GM12891 (cell line): ENCODE data around the gene PLXNC1.

Source experiments
- DNase-seq: peaks from one replicate; pipeline ENCODE4 v3.0.0; 2011; ENCODE audit warnings: low spot score; ENCODE audit not compliant: insufficient read length
- FAIRE-seq: peaks from 2 replicates; lab custom pipeline; 2011; peaks lifted over from hg19 to GRCh38; lab: Jason Lieb, UNC
- PAX5 ChIP-seq: IDR thresholded peaks from 2 replicates; pipeline ENCODE4 v1.6.1; 2011; ENCODE audit warnings: low read length, moderate library complexity, mild to moderate bottlenecking; ENCODE audit not compliant: insufficient read depth, severe bottlenecking
- POLR2A ChIP-seq: IDR thresholded peaks from 2 replicates; pipeline ENCODE4 v1.6.1; 2011; ENCODE audit warnings: low read depth, low read length, control low read depth
- POLR2AphosphoS5 ChIP-seq: IDR thresholded peaks from 2 replicates; pipeline ENCODE4 v1.6.1; 2011; ENCODE audit warnings: low read depth, low read length, control low read depth
- POU2F2 ChIP-seq: IDR thresholded peaks from 2 replicates; pipeline ENCODE4 v1.6.1; 2011; ENCODE audit warnings: low read depth, mild to moderate bottlenecking, control low read depth, low read length, moderate library complexity
- SPI1 ChIP-seq: IDR thresholded peaks from 2 replicates; pipeline ENCODE4 v1.6.1; 2011; ENCODE audit warnings: low read depth, low read length, control low read depth
- TAF1 ChIP-seq: IDR thresholded peaks from 2 replicates; pipeline ENCODE4 v1.6.1; 2011; ENCODE audit warnings: low read depth, low read length, control low read depth

The PLXNC1 gene

GRCh38 chr12:94172973-94173372 is 24.6 kb downstream of the PLXNC1 start:
- FAIRE-seq (peak; percentile 69), DNase-seq (no peak)
- TF ChIP-seq POLR2A (no peak), POU2F2 (no peak), TAF1 (no peak), SPI1 (no peak), PAX5 (no peak)

DNA sequence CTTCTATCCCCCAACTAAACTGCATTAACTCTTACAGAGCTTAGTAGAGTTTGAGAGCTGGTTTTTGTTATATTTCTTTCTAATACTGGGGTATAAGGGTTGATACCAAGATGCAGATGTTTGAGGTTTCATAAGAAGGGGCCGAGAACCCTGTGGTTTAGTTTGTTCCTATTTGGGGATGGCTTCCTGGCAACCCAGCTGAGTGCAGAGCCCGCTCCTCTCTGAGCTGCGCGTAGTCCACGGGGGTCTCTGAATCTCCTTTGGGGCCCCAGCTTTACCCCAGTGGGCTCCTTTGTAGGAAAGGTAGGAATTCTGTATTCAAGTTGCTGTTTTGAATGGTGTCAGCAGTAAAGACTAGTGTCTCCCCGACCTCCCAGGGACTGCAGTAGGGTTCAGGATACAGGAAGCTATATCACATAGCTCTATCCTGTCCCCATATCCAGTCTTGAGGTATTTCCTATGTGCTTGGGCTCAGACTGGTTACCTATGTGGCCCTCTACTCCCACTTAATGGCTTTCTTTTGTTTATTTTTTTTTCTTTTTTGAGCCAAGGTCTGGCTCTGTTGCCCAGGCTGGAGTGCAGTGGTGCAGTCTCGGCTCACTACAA is 25.4 kb downstream of the PLXNC1 start:
- FAIRE-seq (peak; percentile 81), DNase-seq (no peak)

DNA sequence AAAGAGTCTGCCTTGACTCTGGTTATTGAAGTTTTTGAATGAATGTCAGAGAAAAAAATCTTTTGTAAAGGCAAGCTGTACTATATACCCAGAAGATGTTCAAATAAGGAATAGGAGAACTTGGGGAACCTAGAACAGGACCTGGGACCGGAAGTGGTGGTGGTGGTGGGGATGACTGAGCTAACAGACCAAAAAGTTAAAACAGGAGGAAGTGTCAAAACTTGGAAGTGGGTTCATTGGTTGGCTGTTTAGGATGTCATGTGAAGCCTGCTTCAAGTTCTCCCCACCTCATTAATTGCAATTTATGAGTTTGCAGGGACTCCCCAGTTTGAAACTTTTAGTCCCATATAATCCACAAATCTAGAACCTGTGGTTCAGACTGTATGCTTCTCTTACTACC is 26.2 kb downstream of the PLXNC1 start:
- DNase-seq (no peak), FAIRE-seq (no peak)

More for the DNA sequence above, 25.4 kb downstream of the PLXNC1 start:
- TF ChIP-seq POLR2AphosphoS5 (0 out of 2 replicates have a peak, but pooled peaks have one; percentile 27), POU2F2 (peak; percentile 66; the same call in 1 of the 2 replicates), POLR2A (no peak)

DNA sequence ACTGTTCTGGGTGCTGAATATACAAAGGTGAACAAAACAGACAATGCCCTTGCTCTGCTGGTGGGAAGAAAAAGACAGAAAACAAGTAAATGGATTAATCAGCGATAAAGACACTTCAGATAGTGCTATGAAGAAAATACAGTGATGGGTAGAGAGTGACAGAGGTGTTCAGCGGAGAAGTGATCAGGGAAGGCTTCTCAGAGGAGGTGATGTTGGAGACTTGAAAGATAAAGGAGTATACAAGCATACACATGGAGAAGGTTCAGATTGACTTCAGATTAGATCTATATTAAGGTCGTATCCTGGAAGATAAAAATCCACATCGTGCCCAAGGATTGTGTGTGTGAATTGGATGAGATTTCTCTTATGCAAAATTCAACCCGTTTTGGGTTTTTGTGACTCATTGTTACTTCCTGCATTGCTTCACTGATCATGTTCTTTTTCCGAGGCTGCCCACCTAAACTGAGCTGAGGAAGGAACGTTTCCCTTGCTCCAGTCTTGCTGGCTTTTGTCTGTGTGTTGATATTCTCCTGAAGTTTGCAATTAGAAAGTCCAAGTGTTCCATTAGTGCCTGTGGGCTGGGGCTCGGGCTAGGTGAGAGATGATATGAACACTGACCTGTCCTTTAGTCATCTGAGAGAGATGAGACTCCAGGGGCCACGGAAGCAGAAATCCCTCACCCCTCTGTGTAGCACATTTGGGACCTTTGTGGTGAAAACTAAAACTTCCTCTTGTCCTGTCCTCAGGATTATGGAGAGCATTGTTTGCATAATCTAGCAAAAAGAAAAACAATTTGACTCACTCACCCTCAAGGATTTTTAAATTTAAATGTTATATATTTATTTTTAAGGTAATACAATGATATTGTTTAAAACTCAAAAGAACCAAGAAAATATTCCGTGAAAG is 27.6 kb downstream of the PLXNC1 start:
- FAIRE-seq (peak; percentile 87), DNase-seq (no peak)
- TF ChIP-seq POLR2A (no peak), POLR2AphosphoS5 (no peak), POU2F2 (no peak), TAF1 (no peak), PAX5 (no peak), SPI1 (no peak)

More for the DNA sequence above, 26.2 kb downstream of the PLXNC1 start:
- TF ChIP-seq PAX5 (no peak), POLR2A (no peak), POLR2AphosphoS5 (no peak), SPI1 (peak; percentile 75)

- no peak for DNase-seq
- TF ChIP-seq SPI1 (no peak), TAF1 (no peak), PAX5 (no peak), POLR2AphosphoS5 (no peak), POU2F2 (no peak), POLR2A (no peak)
- no peak for FAIRE-seq
Measured at GRCh38 chr12:94178054-94178453, 29.7 kb downstream of the PLXNC1 start.

DNA sequence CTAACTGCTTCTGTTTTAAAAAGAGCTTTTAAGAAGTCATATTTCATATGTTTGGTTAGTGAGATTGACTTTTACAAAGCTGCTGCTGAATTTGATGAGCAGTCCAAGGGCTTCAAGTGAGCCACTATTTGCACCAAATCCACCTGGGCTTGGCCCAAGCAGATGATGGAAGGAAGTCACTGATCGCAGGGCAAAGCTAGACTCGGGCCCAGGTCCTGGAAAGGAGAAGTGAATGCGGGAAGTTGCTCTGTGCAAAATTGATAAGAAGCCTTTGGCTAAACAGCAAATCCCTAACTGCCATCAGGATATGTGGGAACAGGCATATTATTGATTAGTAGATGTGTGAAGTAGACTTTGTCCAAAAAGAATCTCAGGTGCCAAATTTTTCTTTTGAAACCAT is 30.5 kb downstream of the PLXNC1 start:
- DNase-seq (no peak), FAIRE-seq (no peak)
- TF ChIP-seq POLR2AphosphoS5 (no peak), SPI1 (no peak), PAX5 (no peak), POLR2A (no peak), POU2F2 (no peak), TAF1 (no peak)

DNA sequence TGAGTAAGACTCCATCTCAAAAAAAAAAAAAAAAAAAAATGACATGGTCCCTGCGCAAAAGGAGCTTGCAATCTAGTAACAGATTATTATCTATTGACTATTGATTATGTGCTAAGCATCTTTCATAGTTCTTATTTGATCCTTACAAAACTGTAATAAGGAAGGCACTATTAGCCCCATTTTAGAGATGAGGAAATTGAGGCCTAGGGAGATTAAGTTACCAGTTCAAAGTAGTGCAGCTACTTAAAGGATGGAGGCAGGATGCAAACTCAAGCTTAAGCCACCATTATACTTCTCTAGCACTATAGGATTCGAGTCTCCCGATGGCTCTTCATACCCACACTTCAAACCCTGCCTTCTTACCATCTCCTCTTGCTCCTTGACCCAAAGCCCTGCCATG is 31.3 kb downstream of the PLXNC1 start:
- DNase-seq (no peak), FAIRE-seq (peak; percentile 35)
- TF ChIP-seq PAX5, result no peak
- no peak for TF ChIP-seq SPI1
- TF ChIP-seq POLR2AphosphoS5, result no peak
- no peak for TF ChIP-seq TAF1
- TF ChIP-seq POLR2A, result no peak
- TF ChIP-seq POU2F2, result no peak

DNA sequence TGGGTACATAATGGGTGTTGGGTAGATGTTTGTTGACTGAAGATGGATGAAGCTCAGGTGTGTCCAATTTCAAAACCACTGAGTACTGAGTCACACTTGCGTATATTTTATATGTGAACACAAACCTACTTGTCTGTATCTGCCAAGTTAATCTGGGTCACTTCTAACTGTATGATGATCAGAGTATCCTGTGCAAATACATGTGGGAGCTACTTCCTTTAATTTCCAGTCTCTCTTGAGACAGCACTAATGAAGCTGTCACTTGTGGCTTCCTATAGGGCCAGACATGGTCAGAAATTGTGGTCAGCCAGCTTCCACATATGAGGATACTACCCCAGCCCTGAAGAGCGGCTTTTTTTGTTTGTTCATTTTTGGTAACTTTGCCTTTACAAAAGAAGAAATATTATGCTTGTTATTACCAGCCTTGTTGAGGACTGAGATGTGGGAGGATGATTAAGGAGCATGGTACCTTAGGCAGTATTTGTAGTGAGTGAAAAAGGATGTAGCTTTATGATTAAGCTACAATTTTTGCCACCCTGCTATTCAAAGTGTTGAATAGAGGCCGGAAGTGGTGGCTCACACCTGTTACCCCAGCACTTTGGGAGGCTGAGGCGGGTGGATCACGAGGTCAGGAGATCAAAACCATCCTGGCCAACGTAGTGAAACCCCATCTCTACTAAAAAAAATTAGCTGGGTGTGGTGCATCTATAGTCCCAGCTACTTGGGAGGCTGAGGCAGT is 32.4 kb downstream of the PLXNC1 start:
- FAIRE-seq (peak; percentile 69), DNase-seq (no peak)
- no peak for TF ChIP-seq POLR2AphosphoS5
- TF ChIP-seq POU2F2, result no peak
- no peak for TF ChIP-seq SPI1
- TF ChIP-seq TAF1, result no peak
- no peak for TF ChIP-seq POLR2A
- TF ChIP-seq PAX5, result no peak

- TF ChIP-seq TAF1 (no peak), SPI1 (no peak), POLR2A (no peak), POU2F2 (no peak), PAX5 (no peak), POLR2AphosphoS5 (no peak)
- DNase-seq (no peak), FAIRE-seq (no peak)
Measured at GRCh38 chr12:94182986-94183707, 34.8 kb downstream of the PLXNC1 start.
